Activated CD4-positive, alpha-beta T cell treated with anti-CD3 and anti-CD28 coated beads for 1 hour (primary cell): ENCODE data around the gene TSPEAR.
"Not testable (repeated sequence)": the region's sequence is repeated elsewhere in the genome, so short reads cannot be mapped to it uniquely, and the experiment has no call there.

ENCODE experiments used
- DNase-seq: peaks from one replicate; pipeline ENCODE4 v3.0.0-alpha.2; 2020

Gene TSPEAR

GRCh38 chr21:44625756-44626155 is 85.6 kb downstream of the TSPEAR start:
- no peak for DNase-seq

GRCh38 chr21:44623575-44623974 is 87.8 kb downstream of the TSPEAR start:
- no peak for DNase-seq

GRCh38 chr21:44619886-44620285 is 91.5 kb downstream of the TSPEAR start:
- no peak for DNase-seq

- peak; percentile 45 for DNase-seq
Observed at GRCh38 chr21:44618909-44619308, 92.5 kb downstream of the TSPEAR start.

- DNase-seq: no peak
Observed at GRCh38 chr21:44618504-44618903, 92.9 kb downstream of the TSPEAR start.

- no peak for DNase-seq
Observed at GRCh38 chr21:44617071-44617501, 94.3 kb downstream of the TSPEAR start.

GRCh38 chr21:44616591-44616926 is 94.8 kb downstream of the TSPEAR start:
- no peak for DNase-seq

GRCh38 chr21:44615911-44616590 is 95.3 kb downstream of the TSPEAR start:
- DNase-seq: no peak

- DNase-seq: no peak
Observed at GRCh38 chr21:44615466-44615865, 95.9 kb downstream of the TSPEAR start.

- no peak for DNase-seq
Observed at GRCh38 chr21:44614961-44615391, 96.4 kb downstream of the TSPEAR start.

GRCh38 chr21:44614161-44614631 is 97.2 kb downstream of the TSPEAR start:
- DNase-seq: no peak

- DNase-seq: no peak
Observed at GRCh38 chr21:44613386-44614155, 97.8 kb downstream of the TSPEAR start.

GRCh38 chr21:44612669-44613229 is 98.6 kb downstream of the TSPEAR start:
- no peak for DNase-seq

- no peak for DNase-seq
Observed at GRCh38 chr21:44612029-44612486, 99.3 kb downstream of the TSPEAR start, which contains the start of gene KRTAP10-8. TSS of gene KRTAP10-8 (plus strand) at chr21:44612079. CDS start at chr21:44612101, 22 bp downstream.

GRCh38 chr21:44611551-44611950 is 99.8 kb downstream of the TSPEAR start:
- DNase-seq: no peak

GRCh38 chr21:44610157-44610843 is 101.1 kb downstream of the TSPEAR start:
- DNase-seq: not testable (repeated sequence)

- no peak for DNase-seq
Observed at GRCh38 chr21:44609193-44609592, 102.2 kb downstream of the TSPEAR start.

GRCh38 chr21:44606495-44606894 is 104.9 kb downstream of the TSPEAR start:
- DNase-seq: no peak

- no peak for DNase-seq
Observed at GRCh38 chr21:44603911-44604310, 107.5 kb downstream of the TSPEAR start.

- no peak for DNase-seq
Observed at GRCh38 chr21:44603109-44603875, 108.1 kb downstream of the TSPEAR start.

- no peak for DNase-seq
Observed at GRCh38 chr21:44602463-44602850, 108.9 kb downstream of the TSPEAR start.
